GM12892 (cell line): ENCODE data around the gene POU2F1.

ENCODE experiments used
- POLR2A ChIP-seq: IDR thresholded peaks from 2 replicates; pipeline ENCODE4 v1.6.1; 2011; ENCODE audit warnings: low read depth, low read length, control low read depth
- POLR2AphosphoS5 ChIP-seq: IDR thresholded peaks from 2 replicates; pipeline ENCODE4 v1.6.1; 2011; ENCODE audit warnings: low read depth, low read length, control low read depth

DNA sequence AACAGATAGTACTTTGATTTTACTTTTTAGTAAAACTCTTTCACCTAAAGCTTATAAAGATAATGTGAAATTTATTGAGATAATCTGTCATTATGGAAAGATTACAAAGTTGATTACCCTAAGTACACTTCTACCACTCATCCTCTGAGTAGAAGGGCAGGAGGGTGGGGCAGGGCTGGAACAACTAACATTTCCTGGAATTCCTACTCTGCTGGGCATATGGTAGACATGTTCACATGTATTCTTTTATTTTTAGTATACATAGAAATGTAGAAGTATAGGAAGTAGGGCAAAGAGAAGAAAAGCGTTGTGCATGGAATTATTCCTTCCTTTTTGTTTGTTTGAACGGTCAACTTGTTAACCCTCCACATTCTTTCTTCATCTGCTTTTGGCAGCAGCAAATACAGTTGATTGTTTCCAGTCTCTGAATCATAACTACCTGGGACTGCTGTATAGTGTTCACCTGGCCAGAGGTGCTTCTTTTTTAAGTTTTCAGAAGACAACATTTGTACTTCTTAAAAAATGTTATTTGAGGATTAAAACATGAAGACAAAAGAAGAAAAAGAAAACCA, 85.1 kb downstream of the POU2F1 start:
- TF ChIP-seq POLR2A, result no peak
- TF ChIP-seq POLR2AphosphoS5, result no peak
